H1 (cell line): ENCODE data around the gene FPR3.

Experiments used
- CTCF ChIP-seq, 3 experiments: IDR thresholded peaks; 1 replicate in 2 of 3; 2 replicates in 1 of 3; pipeline versions ENCODE4 v1.5.1 to v1.6.1; 2011; ENCODE audit warnings: low read length in 3 of 3, mild to moderate bottlenecking in 3 of 3, inconsistent platforms in 2 of 3, low read depth in 1 of 3, moderate library complexity in 1 of 3; ENCODE audit not compliant: insufficient read depth in 1 of 3; ENCODE audit errors: control extremely low read depth in 1 of 3
- EZH2 ChIP-seq: fragments of 200-600 bp; sonication (generic); IDR thresholded peaks from 2 replicates; pipeline ENCODE4 v1.7.1; 2012; ENCODE audit warnings: low read depth, mild to moderate bottlenecking, moderate library complexity, low read length, inconsistent platforms; ENCODE audit not compliant: severe bottlenecking
- KDM1A ChIP-seq: fragments of 200-600, 300-600 bp; sonication (generic); IDR thresholded peaks from 2 replicates; pipeline ENCODE4 v1.7.1; 2016; ENCODE audit warnings: mild to moderate bottlenecking, low read length, borderline replicate concordance
- NRF1 ChIP-seq: IDR thresholded peaks from 2 replicates; pipeline ENCODE4 v1.6.1; 2011; ENCODE audit warnings: mild to moderate bottlenecking, low read depth, low read length, improper control_type of control experiment
- POLR2AphosphoS5 ChIP-seq: IDR thresholded peaks from 2 replicates; pipeline ENCODE4 v1.6.1; 2011; ENCODE audit warnings: low read depth, low read length
- RAD21 ChIP-seq, 2 experiments: IDR thresholded peaks in 1 of 2; conservative IDR thresholded peaks in 1 of 2; 2 replicates each; pipeline ENCODE4 v1.6.1; 2011; ENCODE audit warnings: low read depth in 2 of 2, low read length in 2 of 2, improper control_type of control experiment in 1 of 2, inconsistent platforms in 1 of 2, mild to moderate bottlenecking in 1 of 2, moderate library complexity in 1 of 2
- TF ChIP-seq, protein P1 (sequence below): IDR thresholded peaks from 2 replicates; pipeline ENCODE4 v1.6.1; 2011; ENCODE audit warnings: low read length, improper control_type of control experiment

DNA sequence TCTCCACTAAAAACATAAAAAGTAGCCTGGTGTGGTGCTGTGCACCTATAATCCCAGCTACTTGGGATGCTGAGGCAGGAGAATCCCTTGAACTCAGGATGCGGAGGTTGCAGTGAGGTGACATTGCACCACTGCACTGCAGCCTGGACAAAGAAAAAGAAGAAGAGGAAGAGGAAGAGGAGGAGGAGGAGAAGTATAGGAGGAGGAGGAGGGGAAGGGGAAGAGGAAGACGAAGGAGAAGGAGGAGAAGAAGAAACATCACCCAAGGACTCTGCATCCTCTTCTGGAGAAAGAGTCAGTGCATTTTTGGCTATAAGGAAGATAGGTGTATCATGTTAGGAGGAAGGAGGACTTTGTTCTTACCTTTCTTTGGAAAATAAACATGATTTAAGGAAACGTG, 13.0 kb upstream of the FPR3 start:
- no peak for TF ChIP-seq EZH2
- TF ChIP-seq, protein P1, sequence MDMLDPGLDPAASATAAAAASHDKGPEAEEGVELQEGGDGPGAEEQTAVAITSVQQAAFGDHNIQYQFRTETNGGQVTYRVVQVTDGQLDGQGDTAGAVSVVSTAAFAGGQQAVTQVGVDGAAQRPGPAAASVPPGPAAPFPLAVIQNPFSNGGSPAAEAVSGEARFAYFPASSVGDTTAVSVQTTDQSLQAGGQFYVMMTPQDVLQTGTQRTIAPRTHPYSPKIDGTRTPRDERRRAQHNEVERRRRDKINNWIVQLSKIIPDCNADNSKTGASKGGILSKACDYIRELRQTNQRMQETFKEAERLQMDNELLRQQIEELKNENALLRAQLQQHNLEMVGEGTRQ, result no peak
- TF ChIP-seq CTCF (IDR thresholded peaks at IDR 0.05; ENCODE audit: control extremely low read depth in 1 of 3, insufficient read depth in 1 of 3, low read depth in 1 of 3, low read length in 3 of 3), result no peak
- no peak for TF ChIP-seq RAD21 (IDR thresholded peaks at IDR 0.05 in 1 of 2, conservative IDR thresholded peaks at IDR 0.05 in 1 of 2; ENCODE audit: low read depth in 2 of 2, low read length in 2 of 2)
- no peak for TF ChIP-seq NRF1
- no peak for TF ChIP-seq POLR2AphosphoS5
- TF ChIP-seq KDM1A, result no peak
